Fibroblast of villous mesenchyme (primary cell): ENCODE data around the gene THYN1. TPM values are rescaled to one million over a fixed set of nuclear protein-coding genes. Genes with fewer than 3 reads are reported as not detected.

ENCODE experiments used
- DNase-seq: peaks from one replicate; pipeline ENCODE4 v3.0.0-alpha.2; 2010; ENCODE audit warnings: low read depth
- H3K4me3 ChIP-seq: 2 replicates; pipeline ENCODE4 v1.5.1; 2011; ENCODE audit warnings: low read depth, mild to moderate bottlenecking, low read length
- total RNA-seq: library from RNA; depleted of rRNA; stranded (reverse); fragments of >200 nt; gene quantifications from 2 replicates; pipeline ENCODE4 v1.2.3, GENCODE V29; 2012
- TF ChIP-seq, protein P1 (sequence below): IDR thresholded peaks from 2 replicates; pipeline ENCODE4 v1.5.1; 2012; ENCODE audit warnings: low read depth, mild to moderate bottlenecking, low read length; ENCODE audit not compliant: insufficient read depth

THYN1 gene
- total RNA-seq, 1 donor: 58.3 TPM

- no peak overlapping the region for H3K4me3 ChIP-seq
- DNase-seq: no peak
- TF ChIP-seq, protein P1, sequence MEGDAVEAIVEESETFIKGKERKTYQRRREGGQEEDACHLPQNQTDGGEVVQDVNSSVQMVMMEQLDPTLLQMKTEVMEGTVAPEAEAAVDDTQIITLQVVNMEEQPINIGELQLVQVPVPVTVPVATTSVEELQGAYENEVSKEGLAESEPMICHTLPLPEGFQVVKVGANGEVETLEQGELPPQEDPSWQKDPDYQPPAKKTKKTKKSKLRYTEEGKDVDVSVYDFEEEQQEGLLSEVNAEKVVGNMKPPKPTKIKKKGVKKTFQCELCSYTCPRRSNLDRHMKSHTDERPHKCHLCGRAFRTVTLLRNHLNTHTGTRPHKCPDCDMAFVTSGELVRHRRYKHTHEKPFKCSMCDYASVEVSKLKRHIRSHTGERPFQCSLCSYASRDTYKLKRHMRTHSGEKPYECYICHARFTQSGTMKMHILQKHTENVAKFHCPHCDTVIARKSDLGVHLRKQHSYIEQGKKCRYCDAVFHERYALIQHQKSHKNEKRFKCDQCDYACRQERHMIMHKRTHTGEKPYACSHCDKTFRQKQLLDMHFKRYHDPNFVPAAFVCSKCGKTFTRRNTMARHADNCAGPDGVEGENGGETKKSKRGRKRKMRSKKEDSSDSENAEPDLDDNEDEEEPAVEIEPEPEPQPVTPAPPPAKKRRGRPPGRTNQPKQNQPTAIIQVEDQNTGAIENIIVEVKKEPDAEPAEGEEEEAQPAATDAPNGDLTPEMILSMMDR: no peak
These were observed 14.2 kb downstream of the THYN1 start for GRCh38 chr11:134238956-134239355.

GRCh38 chr11:134237557-134237922, 15.6 kb downstream of the THYN1 start:
- TF ChIP-seq, protein P1: no peak
- DNase-seq: no peak
- H3K4me3 ChIP-seq: no peak overlapping the region

- no peak overlapping the region for H3K4me3 ChIP-seq
- TF ChIP-seq, protein P1: no peak
- DNase-seq: no peak
These were observed 16.2 kb downstream of the THYN1 start for GRCh38 chr11:134236834-134237556.

GRCh38 chr11:134235399-134235798, 17.8 kb downstream of the THYN1 start:
- TF ChIP-seq, protein P1: no peak
- H3K4me3 ChIP-seq: no peak overlapping the region
- DNase-seq: no peak

DNA sequence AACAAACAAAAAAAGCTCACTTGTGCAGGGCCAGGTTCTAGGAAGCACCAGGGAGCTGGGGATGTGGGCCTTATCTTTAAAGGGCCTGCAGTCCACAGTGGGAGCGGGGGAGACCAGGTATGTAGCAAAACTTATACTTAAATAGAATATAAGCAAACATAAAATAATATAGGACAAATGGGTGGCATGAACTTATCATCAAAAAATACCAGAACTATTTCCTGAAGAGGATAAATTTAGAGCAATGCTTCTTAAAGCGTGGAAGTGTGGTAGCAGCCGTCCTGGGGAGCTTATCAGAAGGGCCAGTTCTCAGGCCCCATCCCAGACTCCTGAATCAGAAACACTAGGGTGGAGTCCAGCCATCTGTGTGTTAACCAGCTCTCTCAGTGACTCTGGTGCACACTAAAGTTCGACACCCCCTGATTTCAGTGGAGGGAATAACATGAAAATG, 19.4 kb downstream of the THYN1 start:
- TF ChIP-seq, protein P1: no peak
- DNase-seq: no peak
- no peak overlapping the region for H3K4me3 ChIP-seq

DNA sequence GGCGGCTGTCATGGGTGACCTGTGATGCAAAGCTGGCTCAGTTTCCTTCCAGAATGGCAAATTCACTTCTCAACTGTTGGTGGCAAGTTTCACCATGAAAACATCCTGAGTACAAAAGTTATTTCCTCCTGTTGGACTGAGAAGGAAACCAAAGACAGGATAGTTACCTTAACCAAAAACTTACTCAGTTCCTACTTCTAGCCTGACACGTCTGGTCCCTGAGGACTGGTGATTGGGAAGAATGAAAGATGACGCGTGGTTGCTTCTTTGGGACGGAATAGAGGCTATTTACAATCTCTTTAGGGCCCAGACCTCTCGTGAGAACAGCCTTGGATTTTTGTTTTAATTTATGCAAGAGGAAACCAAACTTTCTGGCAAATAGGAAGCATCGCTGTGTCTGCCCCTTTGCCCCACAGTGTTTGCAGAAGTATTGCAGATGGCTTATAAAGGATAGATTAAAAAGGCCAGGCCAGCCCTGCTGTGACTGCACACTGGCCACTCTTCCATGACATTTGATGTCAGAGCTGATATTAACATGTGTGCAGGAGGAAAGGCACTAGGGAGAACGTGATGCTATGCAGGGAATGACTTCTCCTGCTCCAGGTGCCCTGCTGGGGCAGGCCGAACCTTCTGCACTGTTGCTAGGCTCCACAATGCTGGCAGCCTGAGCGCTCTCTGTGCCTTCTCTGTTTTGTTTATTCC, 21.0 kb downstream of the THYN1 start:
- no peak overlapping the region for H3K4me3 ChIP-seq
- no peak for DNase-seq
- TF ChIP-seq, protein P1: no peak
